Measurements from ENCODE around the gene TAS2R1. TPM values are rescaled to one million over a fixed set of nuclear protein-coding genes. Genes with fewer than 3 reads are reported as not detected.
A peak's percentile ranks its signal among the peaks of the same experiment; 100 is the strongest.

Gene TAS2R1
- total and polyA plus RNA-seq, 8 donors: 0.13 TPM; not detected in 7

GRCh38 chr5:9658706-9659105 lies 28.6 kb upstream of the TAS2R1 start:
- intact Hi-C loops (cut with DNase I): no loop called here

GRCh38 chr5:9657819-9658218 lies 27.7 kb upstream of the TAS2R1 start:
- Histone ChIP-seq H3K4me1 (no peaks in the 10 kb centered on the region), H3K36me3 (no peaks in the 10 kb centered on the region), H3K9me3 (no peaks in the 10 kb centered on the region), H3K27ac (no peak overlapping the region), H3K27me3 (no peaks in the 10 kb centered on the region), H3K4me3 (no peak overlapping the region)
- intact Hi-C loops (cut with DNase I): no loop called here
- TF ChIP-seq CTCF (IDR thresholded peaks at IDR 0.05): no peak
- ATAC-seq: no peak
- DNase-seq: no peak

More at GRCh38 chr5:9658706-9659105, 28.6 kb upstream of the TAS2R1 start:
- Histone ChIP-seq H3K9me3 (no peaks in the 10 kb centered on the region), H3K27ac (no peak overlapping the region), H3K36me3 (no peaks in the 10 kb centered on the region), H3K4me3 (no peak overlapping the region), H3K4me1 (no peaks in the 10 kb centered on the region), H3K27me3 (no peaks in the 10 kb centered on the region)
- TF ChIP-seq CTCF (IDR thresholded peaks at IDR 0.05): no peak
- ATAC-seq: no peak
- DNase-seq: no peak

GRCh38 chr5:9655641-9656040 lies 25.5 kb upstream of the TAS2R1 start:
- no peaks in the 10 kb centered on the region for H3K4me1 ChIP-seq
- intact Hi-C loops (cut with DNase I): no loop called here
- TF ChIP-seq CTCF (IDR thresholded peaks at IDR 0.05): no peak
- DNase-seq (no peak), ATAC-seq (no peak)
- no peaks in the 10 kb centered on the region for H3K9me3 ChIP-seq
- no peak overlapping the region for H3K27ac ChIP-seq
- no peaks in the 10 kb centered on the region for H3K36me3 ChIP-seq
- no peaks in the 10 kb centered on the region for H3K27me3 ChIP-seq
- no peak overlapping the region for H3K4me3 ChIP-seq

- intact Hi-C loops (cut with DNase I): no loop called here
- no peak for ATAC-seq
- TF ChIP-seq CTCF (IDR thresholded peaks at IDR 0.05): no peak
These were observed 24.7 kb upstream of the TAS2R1 start for GRCh38 chr5:9654886-9655285.

GRCh38 chr5:9653811-9654210 lies 23.7 kb upstream of the TAS2R1 start:
- ATAC-seq (peak; percentile 56), DNase-seq (peak; percentile 25 to 67 (median 44))
- no peak overlapping the region for H3K4me3 ChIP-seq
- no peaks in the 10 kb centered on the region for H3K36me3 ChIP-seq
- H3K9me3 ChIP-seq: no peaks in the 10 kb centered on the region
- TF ChIP-seq CTCF (IDR thresholded peaks at IDR 0.05): no peak
- H3K27me3 ChIP-seq: no peaks in the 10 kb centered on the region
- no peaks in the 10 kb centered on the region for H3K4me1 ChIP-seq
- intact Hi-C loops (cut with DNase I): no loop called here
- no peak overlapping the region for H3K27ac ChIP-seq

More at GRCh38 chr5:9654886-9655285, 24.7 kb upstream of the TAS2R1 start:
- Histone ChIP-seq H3K4me3 (no peak overlapping the region), H3K27ac (no peak overlapping the region), H3K9me3 (no peaks in the 10 kb centered on the region), H3K4me1 (no peaks in the 10 kb centered on the region), H3K36me3 (no peaks in the 10 kb centered on the region), H3K27me3 (no peaks in the 10 kb centered on the region)
- DNase-seq: no peak

Data from left lung (tissue), 10 donors.